SH-SY5Y (cell line): ENCODE data around the gene PLSCR1.

Experiments
- GATA2 ChIP-seq: IDR thresholded peaks from 2 replicates; pipeline ENCODE4 v1.6.1; 2011; ENCODE audit warnings: mild to moderate bottlenecking, low read depth, low read length
- GATA3 ChIP-seq: IDR thresholded peaks from 2 replicates; pipeline ENCODE4 v1.6.1; 2011; ENCODE audit warnings: low read depth, mild to moderate bottlenecking, low read length, moderate library complexity

DNA sequence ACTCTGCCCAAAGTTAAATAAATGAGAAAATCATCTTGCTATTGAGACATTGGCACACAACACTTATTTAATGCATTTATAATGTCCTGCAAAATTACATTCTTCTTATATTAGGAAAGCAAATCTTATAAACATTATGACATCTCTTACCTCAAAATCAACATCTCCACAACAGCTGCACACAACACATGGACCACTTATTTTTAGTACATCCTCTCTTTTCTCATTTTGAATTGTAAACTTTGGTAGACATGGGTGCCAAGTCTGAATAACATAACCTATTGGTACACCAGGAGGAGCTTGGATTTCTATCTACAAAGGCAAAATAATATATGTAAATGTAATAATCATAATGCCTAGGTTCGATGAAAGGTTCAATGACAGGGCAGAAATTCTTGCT is 23.0 kb downstream of the PLSCR1 start:
- TF ChIP-seq GATA2 (no peak), GATA3 (no peak)
